SK-N-SH (cell line): ENCODE results near the gene TFR2. TPM values are rescaled to one million over a fixed set of nuclear protein-coding genes. Genes with fewer than 3 reads are reported as not detected.

ENCODE experiments used
- polyA plus RNA-seq, 3 experiments: library from polyadenylated mRNA; depleted of rRNA; stranded (reverse); fragments of >200 nt; gene quantifications; 2 replicates each; pipeline ENCODE4 v1.2.3, GENCODE V29; 2012
- small RNA-seq, 7 experiments: library from RNA; depleted of rRNA; stranded (forward); fragments of <200 nt; gene quantifications; one replicate each; pipeline ENCODE3, GENCODE V24; 2012

The TFR2 gene
- polyA plus RNA-seq, 1 of the 3 experiments (the other 2 are of a cell fraction), result 0.30 TPM

Small RNAs within 50 kb of the gene (small RNA-seq; reads per million reads assigned to genes)
- gene SAP25, result 0 reads per million in 7 experiments

Other genes with a start within 250 kb of the TFR2 start
- 3.4 and 4.1 TPM in 2 replicates for gene ZCWPW1, start 212.8 kb downstream of the TFR2 start, polyA plus RNA-seq (2012; rRNA removed)
- 16.7 and 20.2 TPM in 2 replicates for gene MEPCE, start 211.7 kb downstream of the TFR2 start, polyA plus RNA-seq (2012; rRNA removed)
- 66.9 and 75.9 TPM in 2 replicates for gene PPP1R35, start 205.1 kb downstream of the TFR2 start, polyA plus RNA-seq (2012; rRNA removed)
- gene SPACDR, start 177.3 kb downstream of the TFR2 start, polyA plus RNA-seq (2012; rRNA removed), result 0.93 and 1.5 TPM in 2 replicates
- gene TSC22D4, start 162.3 kb downstream of the TFR2 start, polyA plus RNA-seq (2012; rRNA removed), result 20.3 and 32.7 TPM in 2 replicates
- 3.9 and 6.0 TPM in 2 replicates for gene NYAP1, start 157.6 kb downstream of the TFR2 start, polyA plus RNA-seq (2012; rRNA removed)
- gene AGFG2, start 102.3 kb downstream of the TFR2 start, polyA plus RNA-seq (2012; rRNA removed), result 16.1 and 23.1 TPM in 2 replicates
- 1.0 and 1.2 TPM in 2 replicates for gene SAP25, start 67.7 kb downstream of the TFR2 start, polyA plus RNA-seq (2012; rRNA removed)
- gene LRCH4, start 55.4 kb downstream of the TFR2 start, polyA plus RNA-seq (2012; rRNA removed), result 24.2 and 29.8 TPM in 2 replicates
- 0.71 and 0.94 TPM in 2 replicates for gene FBXO24, start 55.2 kb downstream of the TFR2 start, polyA plus RNA-seq (2012; rRNA removed)
- gene PCOLCE, start 39.2 kb downstream of the TFR2 start, polyA plus RNA-seq (2012; rRNA removed), result 190 and 448 TPM in 2 replicates
- 30.0 and 61.7 TPM in 2 replicates for gene MOSPD3, start 29.0 kb downstream of the TFR2 start, polyA plus RNA-seq (2012; rRNA removed)
- 0.67 and 0.93 TPM in 2 replicates for gene ACTL6B, start 14.9 kb upstream of the TFR2 start, polyA plus RNA-seq (2012; rRNA removed)
- 276 and 398 TPM in 2 replicates for gene GNB2, start 32.2 kb upstream of the TFR2 start, polyA plus RNA-seq (2012; rRNA removed)
- 17.4 and 19.4 TPM in 2 replicates for gene GIGYF1, start 52.7 kb upstream of the TFR2 start, polyA plus RNA-seq (2012; rRNA removed)
- 63.8 and 81.8 TPM in 2 replicates for gene POP7, start 64.6 kb upstream of the TFR2 start, polyA plus RNA-seq (2012; rRNA removed)
- not detected in 2 replicates for gene EPO, start 78.9 kb upstream of the TFR2 start, polyA plus RNA-seq (2012; rRNA removed)
- not detected in 2 replicates for gene ZAN, start 92.0 kb upstream of the TFR2 start, polyA plus RNA-seq (2012; rRNA removed)
- gene EPHB4, start 186.0 kb upstream of the TFR2 start, polyA plus RNA-seq (2012; rRNA removed), result 51.1 and 64.4 TPM in 2 replicates
- 29.7 and 31.0 TPM in 2 replicates for gene SLC12A9, start 211.2 kb upstream of the TFR2 start, polyA plus RNA-seq (2012; rRNA removed)
- gene TRIP6, start 225.8 kb upstream of the TFR2 start, polyA plus RNA-seq (2012; rRNA removed), result 6.4 and 6.5 TPM in 2 replicates
- gene SRRT, start 233.6 kb upstream of the TFR2 start, polyA plus RNA-seq (2012; rRNA removed), result 76.5 and 92.7 TPM in 2 replicates
- gene UFSP1, start 248.2 kb upstream of the TFR2 start, polyA plus RNA-seq (2012; rRNA removed), result 4.5 and 5.6 TPM in 2 replicates